GM19023 (cell line): ENCODE measurements around the gene KLF16.

ENCODE experiments used
- ATAC-seq: cut with Tn5 transposase; IDR thresholded peaks from one replicate; pipeline ENCODE4 v1.9.1; 2021; ENCODE audit warnings: mild to moderate bottlenecking, moderate library complexity; ENCODE audit not compliant: unreplicated experiment

The KLF16 gene

GRCh38 chr19:1871630-1872029 is 8.3 kb upstream of the KLF16 start:
- ATAC-seq: no peak

GRCh38 chr19:1871140-1871597 is 7.8 kb upstream of the KLF16 start:
- no peak for ATAC-seq

- ATAC-seq: no peak
These were observed 5.6 kb upstream of the KLF16 start for GRCh38 chr19:1868971-1869370.

GRCh38 chr19:1867349-1867724 is 4.0 kb upstream of the KLF16 start:
- ATAC-seq: no peak

- no peak for ATAC-seq
These were observed 3.4 kb upstream of the KLF16 start for GRCh38 chr19:1866693-1867348.

- no peak for ATAC-seq
These were observed 2.0 kb upstream of the KLF16 start for GRCh38 chr19:1865172-1866010.

- peak; percentile 21 for ATAC-seq
These were observed 1.2 kb upstream of the KLF16 start for GRCh38 chr19:1864480-1865171.

GRCh38 chr19:1863638-1864479 is 480 bp upstream of the KLF16 start:
- ATAC-seq: peak; percentile 54

GRCh38 chr19:1862424-1863327 is 703 bp downstream of the KLF16 start:
- ATAC-seq: peak; percentile 8

- no peak for ATAC-seq
These were observed 1.3 kb downstream of the KLF16 start for GRCh38 chr19:1862068-1862423.

- no peak for ATAC-seq
These were observed 1.8 kb downstream of the KLF16 start for GRCh38 chr19:1861599-1862031.

- no peak for ATAC-seq
These were observed 2.4 kb downstream of the KLF16 start for GRCh38 chr19:1860821-1861598.

- no peak for ATAC-seq
These were observed 3.2 kb downstream of the KLF16 start for GRCh38 chr19:1860042-1860775.

GRCh38 chr19:1859331-1859781 is 4.0 kb downstream of the KLF16 start:
- no peak for ATAC-seq

- ATAC-seq: no peak
These were observed 4.8 kb downstream of the KLF16 start for GRCh38 chr19:1858412-1859081.

- no peak for ATAC-seq
These were observed 5.6 kb downstream of the KLF16 start for GRCh38 chr19:1857648-1858326.
